ENCODE data around the gene NR2C2. TPM values are rescaled to one million over a fixed set of nuclear protein-coding genes. Genes with fewer than 3 reads are reported as not detected.
A peak's percentile ranks its signal among the peaks of the same experiment; 100 is the strongest.

Gene NR2C2
- total and polyA plus RNA-seq, 9 of the 15 experiments (the other 6 are each of a cell fraction or from before 2014, with no cell fraction given), result 6.1 to 33.0 (median 14.6) TPM

DNA sequence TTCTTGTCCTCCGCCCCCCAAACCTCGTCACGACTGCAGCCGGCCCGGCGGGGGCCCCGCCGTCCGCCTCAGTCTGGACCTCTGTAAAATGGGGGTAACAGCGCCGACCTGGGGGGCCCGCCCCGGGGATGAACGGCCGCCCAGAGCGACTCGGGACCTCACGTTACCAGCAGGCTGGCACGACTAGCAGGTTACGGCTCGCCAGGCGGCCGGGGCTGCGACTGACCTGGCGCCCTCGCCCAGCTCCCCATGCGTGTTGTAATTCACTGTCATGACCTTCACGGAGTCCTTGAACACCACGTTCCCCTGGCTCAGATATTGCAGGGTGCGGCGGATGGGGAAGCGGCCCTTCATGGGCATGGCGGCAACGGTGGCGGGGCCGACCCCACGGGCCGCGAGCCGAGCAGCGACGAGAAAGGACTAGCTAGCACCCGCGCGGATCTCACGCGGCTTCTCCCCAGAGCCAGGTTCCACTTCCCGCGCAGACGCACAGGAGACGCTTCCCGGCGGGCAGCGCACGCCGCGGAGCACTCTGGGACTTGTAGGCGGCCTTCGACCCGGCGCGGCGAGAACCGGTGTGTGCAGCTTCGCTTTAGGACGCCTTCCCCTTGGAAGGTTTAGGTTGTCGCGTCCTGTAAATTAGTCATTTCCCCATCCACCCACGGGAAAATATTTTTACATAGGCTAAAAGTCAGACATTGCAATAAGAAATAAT, 117.6 kb downstream of the NR2C2 start, which contains the start of gene MRPS25 (continued):
- TF ChIP-seq, protein P1, sequence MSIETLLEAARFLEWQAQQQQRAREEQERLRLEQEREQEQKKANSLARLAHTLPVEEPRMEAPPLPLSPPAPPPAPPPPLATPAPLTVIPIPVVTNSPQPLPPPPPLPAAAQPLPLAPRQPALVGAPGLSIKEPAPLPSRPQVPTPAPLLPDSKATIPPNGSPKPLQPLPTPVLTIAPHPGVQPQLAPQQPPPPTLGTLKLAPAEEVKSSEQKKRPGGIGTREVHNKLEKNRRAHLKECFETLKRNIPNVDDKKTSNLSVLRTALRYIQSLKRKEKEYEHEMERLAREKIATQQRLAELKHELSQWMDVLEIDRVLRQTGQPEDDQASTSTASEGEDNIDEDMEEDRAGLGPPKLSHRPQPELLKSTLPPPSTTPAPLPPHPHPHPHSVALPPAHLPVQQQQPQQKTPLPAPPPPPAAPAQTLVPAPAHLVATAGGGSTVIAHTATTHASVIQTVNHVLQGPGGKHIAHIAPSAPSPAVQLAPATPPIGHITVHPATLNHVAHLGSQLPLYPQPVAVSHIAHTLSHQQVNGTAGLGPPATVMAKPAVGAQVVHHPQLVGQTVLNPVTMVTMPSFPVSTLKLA (conservative IDR thresholded peaks at IDR 0.05), result peak; percentile 76 to 92
- TF ChIP-seq BHLHE40 (IDR thresholded peaks at IDR 0.05; ENCODE audit: low read length) (0 out of 2 replicates have a peak, but pooled peaks have one; percentile 7), TEAD2 (tag; IDR thresholded peaks at IDR 0.05) (no peak), CCAR2 (IDR thresholded peaks at IDR 0.05; ENCODE audit: low read depth, low read length) (no peak), HCFC1 (IDR thresholded peaks at IDR 0.05; ENCODE audit: low read depth, low read length) (peak; percentile 99), SUPT5H (IDR thresholded peaks at IDR 0.05) (peak; percentile 99), MEIS2 (IDR thresholded peaks at IDR 0.05; ENCODE audit: partially characterized antibody) (peak; percentile 81), ZNF274 (IDR thresholded peaks at IDR 0.05; ENCODE audit: borderline replicate concordance, low read depth, low read length) (no peak), SRF (CRISPR knock-in tag; IDR thresholded peaks at IDR 0.05) (peak in 1 of 2 experiments; percentile 30; a peak in 1 of 4 replicates), ASH1L (IDR thresholded peaks at IDR 0.05; ENCODE audit: borderline replicate concordance, low read depth, partially characterized antibody) (no peak), ZNF561 (CRISPR knock-in tag; conservative IDR thresholded peaks at IDR 0.05) (no peak), U2AF1 (optimal IDR thresholded peaks at IDR 0.05; ENCODE audit: low read depth, low read length) (peak; percentile 91), KDM5B (IDR thresholded peaks at IDR 0.05; ENCODE audit: insufficient replicate concordance, low read depth, low read length) (peak; percentile 94), LARP7 (IDR thresholded peaks at IDR 0.05) (0 out of 2 replicates have a peak, but pooled peaks have one; percentile 18)
- TF ChIP-seq, protein P2, sequence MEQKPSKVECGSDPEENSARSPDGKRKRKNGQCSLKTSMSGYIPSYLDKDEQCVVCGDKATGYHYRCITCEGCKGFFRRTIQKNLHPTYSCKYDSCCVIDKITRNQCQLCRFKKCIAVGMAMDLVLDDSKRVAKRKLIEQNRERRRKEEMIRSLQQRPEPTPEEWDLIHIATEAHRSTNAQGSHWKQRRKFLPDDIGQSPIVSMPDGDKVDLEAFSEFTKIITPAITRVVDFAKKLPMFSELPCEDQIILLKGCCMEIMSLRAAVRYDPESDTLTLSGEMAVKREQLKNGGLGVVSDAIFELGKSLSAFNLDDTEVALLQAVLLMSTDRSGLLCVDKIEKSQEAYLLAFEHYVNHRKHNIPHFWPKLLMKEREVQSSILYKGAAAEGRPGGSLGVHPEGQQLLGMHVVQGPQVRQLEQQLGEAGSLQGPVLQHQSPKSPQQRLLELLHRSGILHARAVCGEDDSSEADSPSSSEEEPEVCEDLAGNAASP (IDR thresholded peaks at IDR 0.05), result no peak
- TF ChIP-seq, protein P3, sequence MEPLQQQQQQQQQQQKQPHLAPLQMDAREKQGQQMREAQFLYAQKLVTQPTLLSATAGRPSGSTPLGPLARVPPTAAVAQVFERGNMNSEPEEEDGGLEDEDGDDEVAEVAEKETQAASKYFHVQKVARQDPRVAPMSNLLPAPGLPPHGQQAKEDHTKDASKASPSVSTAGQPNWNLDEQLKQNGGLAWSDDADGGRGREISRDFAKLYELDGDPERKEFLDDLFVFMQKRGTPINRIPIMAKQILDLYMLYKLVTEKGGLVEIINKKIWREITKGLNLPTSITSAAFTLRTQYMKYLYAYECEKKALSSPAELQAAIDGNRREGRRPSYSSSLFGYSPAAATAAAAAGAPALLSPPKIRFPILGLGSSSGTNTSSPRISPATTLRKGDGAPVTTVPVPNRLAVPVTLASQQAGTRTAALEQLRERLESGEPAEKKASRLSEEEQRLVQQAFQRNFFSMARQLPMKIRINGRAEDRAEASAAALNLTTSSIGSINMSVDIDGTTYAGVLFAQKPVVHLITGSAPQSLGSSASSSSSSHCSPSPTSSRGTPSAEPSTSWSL (CRISPR knock-in tag; IDR thresholded peaks at IDR 0.05; ENCODE audit: borderline replicate concordance), result no peak
- TF ChIP-seq, protein P4, sequence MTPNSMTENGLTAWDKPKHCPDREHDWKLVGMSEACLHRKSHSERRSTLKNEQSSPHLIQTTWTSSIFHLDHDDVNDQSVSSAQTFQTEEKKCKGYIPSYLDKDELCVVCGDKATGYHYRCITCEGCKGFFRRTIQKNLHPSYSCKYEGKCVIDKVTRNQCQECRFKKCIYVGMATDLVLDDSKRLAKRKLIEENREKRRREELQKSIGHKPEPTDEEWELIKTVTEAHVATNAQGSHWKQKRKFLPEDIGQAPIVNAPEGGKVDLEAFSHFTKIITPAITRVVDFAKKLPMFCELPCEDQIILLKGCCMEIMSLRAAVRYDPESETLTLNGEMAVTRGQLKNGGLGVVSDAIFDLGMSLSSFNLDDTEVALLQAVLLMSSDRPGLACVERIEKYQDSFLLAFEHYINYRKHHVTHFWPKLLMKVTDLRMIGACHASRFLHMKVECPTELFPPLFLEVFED (CRISPR knock-in tag; conservative IDR thresholded peaks at IDR 0.05), result peak; percentile 68; the same call in 1 of the 2 replicates
- TF ChIP-seq, protein P5, sequence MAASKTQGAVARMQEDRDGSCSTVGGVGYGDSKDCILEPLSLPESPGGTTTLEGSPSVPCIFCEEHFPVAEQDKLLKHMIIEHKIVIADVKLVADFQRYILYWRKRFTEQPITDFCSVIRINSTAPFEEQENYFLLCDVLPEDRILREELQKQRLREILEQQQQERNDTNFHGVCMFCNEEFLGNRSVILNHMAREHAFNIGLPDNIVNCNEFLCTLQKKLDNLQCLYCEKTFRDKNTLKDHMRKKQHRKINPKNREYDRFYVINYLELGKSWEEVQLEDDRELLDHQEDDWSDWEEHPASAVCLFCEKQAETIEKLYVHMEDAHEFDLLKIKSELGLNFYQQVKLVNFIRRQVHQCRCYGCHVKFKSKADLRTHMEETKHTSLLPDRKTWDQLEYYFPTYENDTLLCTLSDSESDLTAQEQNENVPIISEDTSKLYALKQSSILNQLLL (CRISPR knock-in tag; IDR thresholded peaks at IDR 0.05; ENCODE audit: borderline replicate concordance), result no peak
- TF ChIP-seq, protein P6, sequence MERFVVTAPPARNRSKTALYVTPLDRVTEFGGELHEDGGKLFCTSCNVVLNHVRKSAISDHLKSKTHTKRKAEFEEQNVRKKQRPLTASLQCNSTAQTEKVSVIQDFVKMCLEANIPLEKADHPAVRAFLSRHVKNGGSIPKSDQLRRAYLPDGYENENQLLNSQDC (CRISPR knock-in tag; IDR thresholded peaks at IDR 0.05), result no peak
